GM23338 (cell line): ENCODE data around the gene GALNT11. TPM values are rescaled to one million over a fixed set of nuclear protein-coding genes. Genes with fewer than 3 reads are reported as not detected.
"Not testable (repeated sequence)": the region's sequence is repeated elsewhere in the genome, so short reads cannot be mapped to it uniquely, and the experiment has no call there.

ENCODE experiments used
- ATAC-seq: fragments of 200-7000 bp; cut with Tn5 transposase; 3 replicates; pipeline ENCODE4 v1.9.1; 2020
- DNase-seq: peaks from one replicate; pipeline ENCODE4 v3.0.0-alpha.2; 2015; ENCODE audit warnings: low spot score
- H2AFZ ChIP-seq: fragments of 200-600 bp; sonication (generic); 2 replicates; pipeline ENCODE4 v1.8.0; 2016; ENCODE audit warnings: antibody characterized with exemption, mild to moderate bottlenecking, moderate library complexity
- H3F3A ChIP-seq: fragments of 200-600 bp; sonication (generic); replicated peaks from 2 replicates; pipeline ENCODE4 v1.8.0; 2017; ENCODE audit warnings: antibody characterized with exemption, mixed run types, low read depth
- H3K27ac ChIP-seq: fragments of 200-600 bp; sonication (generic); 2 replicates; pipeline ENCODE4 v1.6.1; 2016; ENCODE audit warnings: low read depth
- H3K27me3 ChIP-seq: fragments of 200-600 bp; sonication (generic); 2 replicates; pipeline ENCODE4 v1.8.0; 2016; ENCODE audit warnings: mild to moderate bottlenecking, mixed run types, moderate library complexity; ENCODE audit not compliant: insufficient read depth
- H3K36me3 ChIP-seq: fragments of 200-600 bp; sonication (generic); 2 replicates; pipeline ENCODE4 v1.8.0; 2016; ENCODE audit warnings: mild to moderate bottlenecking; ENCODE audit not compliant: insufficient read depth
- H3K4me1 ChIP-seq: fragments of 200-600 bp; sonication (generic); 2 replicates; pipeline ENCODE4 v1.8.0; 2016; ENCODE audit warnings: mild to moderate bottlenecking, moderate library complexity; ENCODE audit not compliant: insufficient read depth
- H3K4me2 ChIP-seq: fragments of 200-600 bp; sonication (generic); 2 replicates; pipeline ENCODE4 v1.7.1; 2017; ENCODE audit warnings: mixed run types
- H3K4me3 ChIP-seq: fragments of 200-600 bp; sonication (generic); 2 replicates; pipeline ENCODE4 v1.6.1; 2016; ENCODE audit warnings: mixed run types
- H3K79me2 ChIP-seq: fragments of 200-600 bp; sonication (generic); replicated peaks from 2 replicates; pipeline ENCODE4 v1.8.0; 2017; ENCODE audit warnings: mild to moderate bottlenecking; ENCODE audit not compliant: insufficient read depth
- H3K9me2 ChIP-seq: fragments of 200-600 bp; sonication (generic); 2 replicates; pipeline ENCODE4 v1.8.0; 2017; ENCODE audit not compliant: insufficient read depth
- H4K20me1 ChIP-seq: fragments of 200-600 bp; sonication (generic); replicated peaks from 2 replicates; pipeline ENCODE4 v1.8.0; 2017; ENCODE audit warnings: mild to moderate bottlenecking; ENCODE audit not compliant: insufficient read depth
- H3K27ac Mint-ChIP-seq: 2 replicates; pipeline ENCODE4 v1.8.0; 2020; ENCODE audit warnings: inconsistent platforms, mild to moderate bottlenecking, moderate library complexity, mixed read lengths
- H3K27me3 Mint-ChIP-seq: 3 replicates; pipeline ENCODE4 v1.8.0; 2022; ENCODE audit warnings: low read depth, mild to moderate bottlenecking, moderate library complexity, mixed read lengths, inconsistent platforms; ENCODE audit not compliant: insufficient read depth, poor library complexity
- H3K36me3 Mint-ChIP-seq: 3 replicates; pipeline ENCODE4 v1.8.0; 2021; ENCODE audit warnings: low read depth, mild to moderate bottlenecking, inconsistent platforms, moderate library complexity, mixed read lengths
- H3K4me1 Mint-ChIP-seq: 3 replicates; pipeline ENCODE4 v1.8.0; 2020; ENCODE audit warnings: mild to moderate bottlenecking, inconsistent platforms, mixed read lengths
- H3K4me3 Mint-ChIP-seq: 3 replicates; pipeline ENCODE4 v1.8.0; 2021; ENCODE audit warnings: moderate library complexity, mild to moderate bottlenecking, inconsistent platforms, mixed read lengths
- H3K9me3 Mint-ChIP-seq: 3 replicates; pipeline ENCODE4 v1.8.0; 2020; ENCODE audit warnings: moderate library complexity, mild to moderate bottlenecking, inconsistent platforms, mixed read lengths
- CREB1 ChIP-seq: fragments of 250-450 bp; sonication (Bioruptor Pico); IDR thresholded peaks from 2 replicates; pipeline ENCODE4 v1.5.0; 2020; ENCODE audit warnings: low read depth, mild to moderate bottlenecking, moderate library complexity
- CTCF ChIP-seq, 2 experiments: fragments of 200-600 bp in 1 of 2; sonication (generic) in 1 of 2; conservative IDR thresholded peaks; 2 replicates each; pipeline versions ENCODE4 v1.5.1 to v1.6.1; 2016 to 2017; ENCODE audit warnings: antibody characterized with exemption in 2 of 2, low read depth in 2 of 2, mild to moderate bottlenecking in 2 of 2, moderate library complexity in 1 of 2
- NANOG ChIP-seq: IDR thresholded peaks from 2 replicates; pipeline ENCODE4 v1.6.1; 2016; ENCODE audit warnings: antibody characterized with exemption, borderline replicate concordance
- STAT1 ChIP-seq: IDR thresholded peaks from one replicate; pipeline ENCODE4 v1.6.1; 2016; ENCODE audit warnings: antibody characterized with exemption; ENCODE audit not compliant: unreplicated experiment
- polyA plus RNA-seq: library from polyadenylated mRNA; unstranded; fragments of >200 nt; fragmentation: Nextera tagmentation; extraction: Ambion mirVana; gene quantifications from 2 replicates; pipeline ENCODE4 v1.2.1, GENCODE V29; 2016
- total RNA-seq: library from RNA; depleted of rRNA; stranded (reverse); fragments of >200 nt; shearing (Covaris generic); gene quantifications from 2 replicates; pipeline ENCODE4 v1.2.3, GENCODE V29; 2014

GALNT11 gene
- total and polyA plus RNA-seq, 2 experiments from 2014 or later = 16.1 to 33.6 TPM

DNA sequence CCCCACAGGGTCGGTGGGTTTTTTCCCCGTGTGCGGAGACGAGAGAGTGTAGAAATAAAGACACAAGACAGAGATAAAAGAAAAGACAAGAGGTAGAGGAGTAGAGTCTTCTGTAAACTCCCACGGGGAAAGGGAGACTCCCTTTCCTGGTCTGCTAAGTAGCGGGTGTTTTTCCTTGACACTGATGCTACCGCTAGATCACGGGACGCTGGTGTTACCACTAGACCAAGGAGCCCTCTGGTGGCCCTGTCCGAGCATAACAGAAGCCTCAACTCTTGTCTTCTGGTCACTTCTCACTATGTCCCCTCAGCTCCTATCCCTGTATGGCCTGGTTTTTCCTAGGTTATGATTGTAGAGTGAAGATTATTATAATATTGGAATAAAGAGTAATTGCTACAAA lies 4.6 kb downstream of the GALNT11 start:
- Mint-ChIP-seq H3K36me3 (peaks cover 28% of the 10 kb centered on the region), H3K4me1 (peaks cover 24% of the 10 kb centered on the region)
- not testable (repeated sequence) for H3K9me3 Mint-ChIP-seq, H3K4me3 Mint-ChIP-seq, H3K27me3 ChIP-seq, H2AFZ ChIP-seq, H4K20me1 ChIP-seq, H3K36me3 ChIP-seq, H3K9me2 ChIP-seq, H3K27ac Mint-ChIP-seq, H3K4me3 ChIP-seq, H3F3A ChIP-seq, H3K27me3 Mint-ChIP-seq, H3K27ac ChIP-seq, H3K4me2 ChIP-seq
- peaks cover 10% of the 10 kb centered on the region; the same call in 1 of the 2 replicates for H3K79me2 ChIP-seq
- 0 out of 2 replicates have a peak, but pooled peaks have one; percentile 13 for TF ChIP-seq CREB1
- peak; percentile 63 to 80 for TF ChIP-seq CTCF (conservative IDR thresholded peaks at IDR 0.05; ENCODE audit: low read depth in 2 of 2)
- ATAC-seq (peak; percentile 25), DNase-seq (peak; percentile 86)
- peaks cover 24% of the 10 kb centered on the region for H3K4me1 ChIP-seq

DNA sequence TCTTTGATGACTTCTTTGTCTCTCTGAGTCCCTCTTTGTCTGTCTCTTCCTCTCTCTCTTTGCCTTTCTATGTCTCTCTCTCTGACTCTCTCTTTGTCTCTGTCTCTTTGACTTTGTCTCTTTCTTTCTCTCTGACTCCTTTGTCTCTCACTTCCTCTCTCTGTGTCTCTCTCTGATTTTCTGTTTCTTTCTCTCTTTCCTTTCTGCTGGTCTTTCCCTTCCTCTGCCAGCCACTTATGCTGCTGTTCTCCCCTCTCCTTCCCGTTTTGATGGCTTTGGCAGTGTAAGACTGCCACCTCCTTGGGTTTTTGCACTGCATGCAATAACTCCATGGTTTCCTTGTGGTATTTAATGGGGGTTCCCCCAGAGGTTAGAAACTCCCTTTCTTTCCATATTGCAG lies 5.2 kb downstream of the GALNT11 start:
- H2AFZ ChIP-seq, H3K4me3 Mint-ChIP-seq, H3K27ac Mint-ChIP-seq, ATAC-seq, H3K4me3 ChIP-seq, H3K36me3 ChIP-seq, H3K27me3 ChIP-seq, H3K27ac ChIP-seq, H3K4me2 ChIP-seq, H3K27me3 Mint-ChIP-seq, DNase-seq, H4K20me1 ChIP-seq, H3F3A ChIP-seq, H3K9me3 Mint-ChIP-seq, H3K9me2 ChIP-seq: not testable (repeated sequence)
- Histone ChIP-seq H3K79me2 (peaks cover 10% of the 10 kb centered on the region; the same call in 1 of the 2 replicates), H3K4me1 (peaks cover 28% of the 10 kb centered on the region)
- peaks cover 28% of the 10 kb centered on the region for H3K4me1 Mint-ChIP-seq
- peaks cover 28% of the 10 kb centered on the region for H3K36me3 Mint-ChIP-seq

GRCh38 chr7:152035817-152036216 lies 10.3 kb downstream of the GALNT11 start:
- H3K4me1 ChIP-seq = peaks cover 26% of the 10 kb centered on the region
- peaks cover 2% of the 10 kb centered on the region for H3K27me3 Mint-ChIP-seq
- H3K4me1 Mint-ChIP-seq = peaks cover 22% of the 10 kb centered on the region
- no peaks in the 10 kb centered on the region for H3F3A ChIP-seq
- H3K9me3 Mint-ChIP-seq = peaks cover 39% of the 10 kb centered on the region
- H3K4me2 ChIP-seq = peak overlapping the region; percentile 71
- ATAC-seq = no peak; the same call in 2 of the 3 replicates
- H2AFZ ChIP-seq = 0 out of 2 replicates have a peak overlapping the region, but pooled peaks have one; percentile 32
- DNase-seq = no peak
- no peak overlapping the region for H3K27ac Mint-ChIP-seq
- no peaks in the 10 kb centered on the region for H3K27me3 ChIP-seq
- peak overlapping the region; percentile 41 for H3K4me3 ChIP-seq
- H3K36me3 Mint-ChIP-seq = peaks cover 44% of the 10 kb centered on the region
- H4K20me1 ChIP-seq = peaks cover 4% of the 10 kb centered on the region
- H3K4me3 Mint-ChIP-seq = peak overlapping the region; percentile 55; the same call in 1 of the 3 replicates
- no peaks in the 10 kb centered on the region; the same call in 1 of the 2 replicates for H3K36me3 ChIP-seq
- TF ChIP-seq NANOG (no peak), STAT1 (no peak)
- no peaks in the 10 kb centered on the region for H3K9me2 ChIP-seq
- H3K79me2 ChIP-seq = peaks cover 21% of the 10 kb centered on the region
- H3K27ac ChIP-seq = no peak overlapping the region

GRCh38 chr7:152038410-152038809 lies 12.9 kb downstream of the GALNT11 start:
- not testable (repeated sequence) for H3K27ac Mint-ChIP-seq, H3K27me3 ChIP-seq, H2AFZ ChIP-seq, H3F3A ChIP-seq, H3K4me2 ChIP-seq, ATAC-seq, H3K4me3 ChIP-seq, H3K27me3 Mint-ChIP-seq, H3K4me3 Mint-ChIP-seq, H3K9me2 ChIP-seq, H3K36me3 ChIP-seq, H4K20me1 ChIP-seq, H3K27ac ChIP-seq, DNase-seq
- peaks cover 19% of the 10 kb centered on the region for H3K4me1 Mint-ChIP-seq
- peaks cover 51% of the 10 kb centered on the region for H3K36me3 Mint-ChIP-seq
- H3K9me3 Mint-ChIP-seq = peaks cover 41% of the 10 kb centered on the region
- peaks cover 23% of the 10 kb centered on the region for H3K4me1 ChIP-seq
- H3K79me2 ChIP-seq = peaks cover 20% of the 10 kb centered on the region

GRCh38 chr7:152043086-152043485 lies 17.6 kb downstream of the GALNT11 start:
- not testable (repeated sequence) for H3K4me3 Mint-ChIP-seq, H3K27ac Mint-ChIP-seq, H3K36me3 ChIP-seq, H3F3A ChIP-seq, H3K27me3 ChIP-seq, DNase-seq, H3K9me2 ChIP-seq, H4K20me1 ChIP-seq, H3K4me1 Mint-ChIP-seq, H3K4me1 ChIP-seq, H3K27ac ChIP-seq, H3K4me2 ChIP-seq, H2AFZ ChIP-seq, H3K27me3 Mint-ChIP-seq, ATAC-seq, H3K4me3 ChIP-seq
- Mint-ChIP-seq H3K9me3 (peaks cover 58% of the 10 kb centered on the region), H3K36me3 (peaks cover 66% of the 10 kb centered on the region)
- peaks cover 38% of the 10 kb centered on the region for H3K79me2 ChIP-seq

DNA sequence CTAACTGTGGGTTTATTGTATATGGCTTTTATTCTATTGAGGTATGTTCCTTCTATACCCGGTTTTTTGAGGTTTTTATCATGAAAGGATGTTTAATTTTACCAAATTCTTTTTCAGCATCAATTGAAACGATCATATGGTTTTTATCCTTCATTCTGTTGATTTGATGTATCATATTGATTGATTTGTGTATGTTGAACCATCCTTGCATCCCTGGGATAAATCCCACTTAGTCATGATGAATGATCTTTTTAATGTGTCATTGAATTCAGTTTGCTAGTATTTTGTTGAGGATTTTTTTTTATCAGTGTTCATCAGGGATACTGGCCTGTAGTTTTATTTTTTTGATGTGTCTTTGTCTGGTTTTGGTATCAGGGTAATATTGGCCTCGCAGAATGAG lies 19.4 kb downstream of the GALNT11 start:
- H3K4me3 Mint-ChIP-seq, H3F3A ChIP-seq, ATAC-seq, H3K4me1 Mint-ChIP-seq, H3K4me2 ChIP-seq, H3K4me3 ChIP-seq, H3K27ac ChIP-seq, H3K27ac Mint-ChIP-seq, H3K9me2 ChIP-seq, H2AFZ ChIP-seq, H3K27me3 ChIP-seq, H3K4me1 ChIP-seq, H3K27me3 Mint-ChIP-seq, H3K36me3 ChIP-seq, DNase-seq, H4K20me1 ChIP-seq: not testable (repeated sequence)
- peaks cover 45% of the 10 kb centered on the region for H3K79me2 ChIP-seq
- Mint-ChIP-seq H3K9me3 (peaks cover 48% of the 10 kb centered on the region), H3K36me3 (peaks cover 60% of the 10 kb centered on the region)
